Measurements from ENCODE around the gene NET1. TPM values are rescaled to one million over a fixed set of nuclear protein-coding genes. Genes with fewer than 3 reads are reported as not detected.

NET1 gene
- polyA plus RNA-seq, 1 of the 3 experiments (the other 2 are of a cell fraction), result 4.7 TPM

GRCh38 chr10:5484205-5484604 lies 71.8 kb downstream of the NET1 start:
- 52% methylated on average over 3 of the region's 3 CpGs for WGBS (ENCODE audit: low lambda C conversion rate)
- ChIA-PET POLR2A (no interaction called here), CTCF (interaction anchor here (2.5 kb wide), 1 partner anchor 139 kb away, joined by 8 read pairs; no protein-coding TSS in a partner anchor)
- DNase-seq, result no peak
- Histone ChIP-seq H3K4me1 (ENCODE audit: control insufficient read depth in 1 of 2, insufficient read depth in 2 of 2, low read depth in 1 of 2, low read length in 1 of 2) (no peaks in the 10 kb centered on the region), H2AFZ (ENCODE audit: low read depth) (no peak overlapping the region), H3K27ac (ENCODE audit: low read depth in 2 of 2, low read length in 1 of 2) (no peak overlapping the region), H3K36me3 (replicated peaks in 1 of 2; ENCODE audit: control insufficient read depth in 1 of 2, insufficient read depth in 2 of 2, low read length in 1 of 2) (no peaks in the 10 kb centered on the region), H3K9me3 (no peaks in the 10 kb centered on the region), H3K79me2 (ENCODE audit: insufficient read depth) (no peaks in the 10 kb centered on the region), H3F3A (replicated peaks; ENCODE audit: insufficient read depth) (no peaks in the 10 kb centered on the region), H3K27me3 (ENCODE audit: insufficient read depth) (no peaks in the 10 kb centered on the region), H3K4me3 (ENCODE audit: low read depth in 2 of 2, low read length in 1 of 2) (no peak overlapping the region), H4K20me1 (ENCODE audit: insufficient read depth) (no peaks in the 10 kb centered on the region), H3K9ac (no peak overlapping the region), H3K9me2 (no peaks in the 10 kb centered on the region), H3K4me2 (no peak overlapping the region)
- no peak for TF ChIP-seq RXRA (IDR thresholded peaks at IDR 0.05; ENCODE audit: borderline replicate concordance, low read depth)
- TF ChIP-seq MXI1 (IDR thresholded peaks at IDR 0.05; ENCODE audit: low read depth, low read length), result no peak
- no peak for TF ChIP-seq EP300 (IDR thresholded peaks at IDR 0.05; ENCODE audit: borderline replicate concordance in 1 of 2, low read depth in 1 of 2, low read length in 1 of 2)
- TF ChIP-seq FOXJ3 (CRISPR knock-in tag; IDR thresholded peaks at IDR 0.05), result no peak
- no peak for TF ChIP-seq ELF1 (IDR thresholded peaks at IDR 0.05)
- no peak for TF ChIP-seq RCOR1 (IDR thresholded peaks at IDR 0.05; ENCODE audit: low read length)
- TF ChIP-seq REST (IDR thresholded peaks at IDR 0.05; ENCODE audit: low read depth, low read length), result no peak
- no peak for TF ChIP-seq NFIC (IDR thresholded peaks at IDR 0.05; ENCODE audit: borderline replicate concordance)
- no peak for TF ChIP-seq EZH2phosphoT487 (IDR thresholded peaks at IDR 0.05; ENCODE audit: borderline replicate concordance, low read depth)

- no peaks in the 10 kb centered on the region for H3K79me2 ChIP-seq (ENCODE audit: insufficient read depth)
- H3K4me1 ChIP-seq (ENCODE audit: control insufficient read depth in 1 of 2, insufficient read depth in 2 of 2, low read depth in 1 of 2, low read length in 1 of 2), result no peaks in the 10 kb centered on the region
- H3K36me3 ChIP-seq (replicated peaks in 1 of 2; ENCODE audit: control insufficient read depth in 1 of 2, insufficient read depth in 2 of 2, low read length in 1 of 2), result no peaks in the 10 kb centered on the region
- no peaks in the 10 kb centered on the region for H3K27me3 ChIP-seq (ENCODE audit: insufficient read depth)
- ChIA-PET CTCF (interaction anchor here (2.5 kb wide), 1 partner anchor 138 kb away, joined by 8 read pairs; no protein-coding TSS in a partner anchor), POLR2A (no interaction called here)
- H3K9ac ChIP-seq, result no peak overlapping the region
- H4K20me1 ChIP-seq (ENCODE audit: insufficient read depth), result no peaks in the 10 kb centered on the region
- H3K27ac ChIP-seq (ENCODE audit: low read depth in 2 of 2, low read length in 1 of 2), result no peak overlapping the region
- no peak for DNase-seq
- H3K4me3 ChIP-seq (ENCODE audit: low read depth in 2 of 2, low read length in 1 of 2), result no peak overlapping the region
- WGBS (ENCODE audit: low lambda C conversion rate), result 73% methylated on average over 14 of the region's 14 CpGs
- H3K4me2 ChIP-seq, result no peak overlapping the region
- no peaks in the 10 kb centered on the region for H3F3A ChIP-seq (replicated peaks; ENCODE audit: insufficient read depth)
- no peaks in the 10 kb centered on the region for H3K9me3 ChIP-seq
- no peaks in the 10 kb centered on the region for H3K9me2 ChIP-seq
- H2AFZ ChIP-seq (ENCODE audit: low read depth), result no peak overlapping the region
- TF ChIP-seq PBX3 (IDR thresholded peaks at IDR 0.05), result no peak
- no peak for TF ChIP-seq GATA2 (CRISPR knock-in tag; IDR thresholded peaks at IDR 0.05)
- no peak for TF ChIP-seq MXI1 (IDR thresholded peaks at IDR 0.05; ENCODE audit: low read depth, low read length)
- no peak for TF ChIP-seq IRF3 (IDR thresholded peaks at IDR 0.05; ENCODE audit: low read depth, low read length)
- TF ChIP-seq USF1 (IDR thresholded peaks at IDR 0.05; ENCODE audit: borderline replicate concordance, low read depth), result no peak
- no peak for TF ChIP-seq RFX5 (IDR thresholded peaks at IDR 0.05; ENCODE audit: low read length)
- no peak for TF ChIP-seq POLR2AphosphoS5 (IDR thresholded peaks at IDR 0.05; ENCODE audit: low read depth, low read length)
- TF ChIP-seq TEAD4 (IDR thresholded peaks at IDR 0.05; ENCODE audit: borderline replicate concordance, insufficient read depth), result no peak
- TF ChIP-seq RCOR1 (IDR thresholded peaks at IDR 0.05; ENCODE audit: low read length), result no peak
- no peak for TF ChIP-seq FOSL2 (IDR thresholded peaks at IDR 0.05; ENCODE audit: borderline replicate concordance, low read depth)
- no peak for TF ChIP-seq MEF2A (IDR thresholded peaks at IDR 0.05; ENCODE audit: borderline replicate concordance, low read depth)
- no peak for TF ChIP-seq JUND (IDR thresholded peaks at IDR 0.05)
- TF ChIP-seq CTCF (IDR thresholded peaks at IDR 0.05), result no peak
- TF ChIP-seq ELF1 (IDR thresholded peaks at IDR 0.05), result no peak
- no peak for TF ChIP-seq TAF1 (IDR thresholded peaks at IDR 0.05; ENCODE audit: borderline replicate concordance, low read depth, low read length)
These were observed 72.9 kb downstream of the NET1 start for GRCh38 chr10:5485290-5485689.
